SK-N-SH (cell line): ENCODE measurements around the gene GPSM3. TPM values are rescaled to one million over a fixed set of nuclear protein-coding genes. Genes with fewer than 3 reads are reported as not detected.

Source experiments
- CTCF ChIA-PET: fragments of 300-600, 350-600 bp; formaldehyde crosslinking; extraction: SDS; loops from one replicate; lab custom pipeline; 2021; lab: Yijun Ruan, JAX
- POLR2A ChIA-PET: fragments of 350-600 bp; sonication (Branson Sonifier 250); formaldehyde crosslinking; extraction: SDS; loops from one replicate; lab custom pipeline; 2020; ENCODE audit warnings: antibody characterized with exemption, inconsistent platforms; lab: Yijun Ruan, JAX
- DNase-seq: peaks from one replicate; pipeline ENCODE4 v3.0.0; 2012
- H2AFZ ChIP-seq: fragments of 200-600 bp; sonication (generic); 2 replicates; pipeline ENCODE4 v1.8.1; 2016; ENCODE audit warnings: antibody characterized with exemption, mild to moderate bottlenecking, low read depth
- H3F3A ChIP-seq: fragments of 200-600 bp; sonication (generic); replicated peaks from 2 replicates; pipeline ENCODE3; 2016; ENCODE audit warnings: antibody characterized with exemption, mild to moderate bottlenecking; ENCODE audit not compliant: insufficient read depth
- H3K27ac ChIP-seq, 2 experiments: fragments of 200-500 bp in 1 of 2; fragments of 200-600 bp in 1 of 2; sonication (Bioruptor generic) in 1 of 2; sonication (generic), shearing (Covaris generic) in 1 of 2; 2 replicates each; pipeline versions ENCODE4 v1.5.1 to v1.6.1; 2014 to 2016; ENCODE audit warnings: low read depth in 2 of 2, inconsistent platforms in 1 of 2, low read length in 1 of 2, mild to moderate bottlenecking in 1 of 2, mixed read lengths in 1 of 2
- H3K27me3 ChIP-seq: fragments of 200-600 bp; sonication (generic), shearing (Covaris generic); 2 replicates; pipeline ENCODE4 v1.6.1; 2016; ENCODE audit warnings: mixed run types; ENCODE audit not compliant: insufficient read depth
- H3K36me3 ChIP-seq, 2 experiments: fragments of 200-500 bp in 1 of 2; fragments of 200-600 bp in 1 of 2; sonication (Bioruptor generic) in 1 of 2; sonication (generic) in 1 of 2; replicated peaks in 1 of 2; 2 replicates each; pipeline versions ENCODE3 to v1.5.1; 2014 to 2016; ENCODE audit warnings: low read length in 1 of 2, mild to moderate bottlenecking in 1 of 2; ENCODE audit not compliant: insufficient read depth in 2 of 2, control insufficient read depth in 1 of 2
- H3K4me1 ChIP-seq, 2 experiments: fragments of 200-500 bp in 1 of 2; fragments of 200-600 bp in 1 of 2; sonication (Bioruptor generic) in 1 of 2; sonication (generic), shearing (Covaris generic) in 1 of 2; 2 replicates each; pipeline versions ENCODE4 v1.5.1 to v1.6.1; 2014 to 2016; ENCODE audit warnings: low read depth in 1 of 2, low read length in 1 of 2, mixed run types in 1 of 2; ENCODE audit not compliant: insufficient read depth in 2 of 2, control insufficient read depth in 1 of 2
- H3K4me2 ChIP-seq: fragments of 200-600 bp; sonication (generic), shearing (Covaris generic); 2 replicates; pipeline ENCODE4 v1.6.1; 2017; ENCODE audit warnings: mixed run types
- H3K4me3 ChIP-seq, 2 experiments: fragments of 200-500 bp in 1 of 2; fragments of 200-600 bp in 1 of 2; sonication (Bioruptor generic) in 1 of 2; sonication (generic), shearing (Covaris generic) in 1 of 2; 2 replicates each; pipeline versions ENCODE4 v1.5.1 to v1.8.1; 2014 to 2016; ENCODE audit warnings: low read depth in 2 of 2, inconsistent platforms in 1 of 2, low read length in 1 of 2, mild to moderate bottlenecking in 1 of 2, mixed read lengths in 1 of 2, moderate library complexity in 1 of 2
- H3K79me2 ChIP-seq: fragments of 200-600 bp; sonication (generic); 2 replicates; pipeline ENCODE4 v1.8.1; 2017; ENCODE audit warnings: mild to moderate bottlenecking; ENCODE audit not compliant: insufficient read depth
- H3K9ac ChIP-seq: fragments of 200-600 bp; sonication (generic); 2 replicates; pipeline ENCODE4 v1.6.1; 2017; ENCODE audit warnings: mixed run types
- H3K9me2 ChIP-seq: fragments of 200-600 bp; sonication (generic); 2 replicates; pipeline ENCODE4 v1.6.1; 2017; ENCODE audit warnings: mixed run types
- H3K9me3 ChIP-seq: fragments of 200-600 bp; sonication (generic); 2 replicates; pipeline ENCODE4 v1.6.1; 2017; ENCODE audit warnings: mixed run types, mild to moderate bottlenecking, moderate library complexity
- H4K20me1 ChIP-seq: fragments of 200-600 bp; sonication (generic); 2 replicates; pipeline ENCODE4 v1.6.1; 2017; ENCODE audit warnings: mild to moderate bottlenecking, mixed run types; ENCODE audit not compliant: insufficient read depth
- IRF3 ChIP-seq: fragments of 150-350 bp; IDR thresholded peaks from 2 replicates; pipeline ENCODE4 v1.6.1; 2016; ENCODE audit warnings: mild to moderate bottlenecking, low read depth, low read length
- MAX ChIP-seq: IDR thresholded peaks from 2 replicates; pipeline ENCODE4 v1.4.0; 2012; ENCODE audit warnings: low read depth
- MXI1 ChIP-seq: IDR thresholded peaks from 2 replicates; pipeline ENCODE4 v1.6.1; 2012; ENCODE audit warnings: mild to moderate bottlenecking, low read depth, low read length, improper control_type of control experiment
- USF2 ChIP-seq: fragments of 150-350 bp; IDR thresholded peaks from 2 replicates; pipeline ENCODE4 v1.6.1; 2017; ENCODE audit warnings: antibody characterized with exemption, low read length, low read depth, borderline replicate concordance
- ZBTB33 ChIP-seq: IDR thresholded peaks from 2 replicates; pipeline ENCODE4 v1.4.0; 2012; ENCODE audit warnings: low read depth, borderline replicate concordance
- WGBS: methylation state at CpG from one replicate; pipeline ENCODE4 v1.1.6; 2017; ENCODE audit warnings: low lambda C conversion rate; 5-methylcytosine and 5-hydroxymethylcytosine counted together
- polyA plus RNA-seq, 3 experiments: library from polyadenylated mRNA; depleted of rRNA; stranded (reverse); fragments of >200 nt; gene quantifications; 2 replicates each; pipeline ENCODE4 v1.2.3, GENCODE V29; 2012

Gene GPSM3
- polyA plus RNA-seq, 1 of the 3 experiments (the other 2 are of a cell fraction), result 1.5 TPM

GRCh38 chr6:32178547-32179440, 13.6 kb downstream of the GPSM3 start:
- peak overlapping the region; percentile 66 to 98 for H3K27ac ChIP-seq
- CTCF ChIA-PET, result interaction anchor here (0.8 to 1.0 kb wide), 2 partner anchors 24 to 61 kb away, joined by 3 read pairs; no protein-coding TSS in a partner anchor

More at GRCh38 chr6:32178547-32179440, 13.6 kb downstream of the GPSM3 start:
- Histone ChIP-seq H3K4me2 (peak overlapping the region; percentile 100), H3K27me3 (no peaks in the 10 kb centered on the region), H3K9me3 (no peaks in the 10 kb centered on the region), H3F3A (peaks cover 10% of the 10 kb centered on the region), H3K9ac (peak overlapping the region; percentile 84), H3K36me3 (peaks cover 9 to 25% of the 10 kb centered on the region in 2 experiments), H4K20me1 (no peaks in the 10 kb centered on the region), H3K4me1 (peaks cover 12 to 33% of the 10 kb centered on the region in 2 experiments; a peak in 3 of 4 replicates), H3K79me2 (peaks cover 33% of the 10 kb centered on the region), H3K9me2 (no peaks in the 10 kb centered on the region), H2AFZ (peak overlapping the region; percentile 85), H3K4me3 (peak overlapping the region; percentile 84 to 99)
- peak; percentile 6; the same call in 1 of the 2 replicates for TF ChIP-seq MAX
- TF ChIP-seq IRF3, result no peak
- TF ChIP-seq ZBTB33, result no peak
- TF ChIP-seq USF2, result 0 out of 2 replicates have a peak, but pooled peaks have one; percentile 5
- peak; percentile 72; the same call in 1 of the 2 replicates for TF ChIP-seq MXI1
- peak; percentile 48 for DNase-seq
- 2% methylated on average over 24 of the region's 24 CpGs for WGBS
- POLR2A ChIA-PET, result interaction anchor here (1.5 to 4.1 kb wide), 2 partner anchors 11 to 17 kb away, joined by 6 to 22 read pairs; partner anchors contain the start of gene PBX2
